PC-9 (cell line): ENCODE results near the gene ATXN3. TPM values are rescaled to one million over a fixed set of nuclear protein-coding genes. Genes with fewer than 3 reads are reported as not detected.
A peak's percentile ranks its signal among the peaks of the same experiment; 100 is the strongest.

Experiments
- BruUV-seq: library from RNA; stranded (reverse); fragments of 400-500 nt; replicated peaks from 2 replicates; lab custom pipeline; 2021; lab: Mats Ljungman, UMichigan
- CTCF ChIA-PET: fragments of 300-600 bp; sonication (Branson Sonifier 250); formaldehyde crosslinking; loops from one replicate; lab custom pipeline; 2022; ENCODE audit warnings: antibody characterized with exemption; lab: Charles Lee
- POLR2A ChIA-PET: fragments of 300-600 bp; sonication (Branson Sonifier 250); formaldehyde crosslinking; loops from one replicate; lab custom pipeline; 2022; ENCODE audit warnings: antibody characterized with exemption; ENCODE audit not compliant: unreplicated experiment; lab: Charles Lee
- DNase-seq, 2 experiments: peaks; one replicate each; pipeline versions ENCODE4 v3.0.0 to v3.0.0-alpha.2; 2015 to 2022; ENCODE audit warnings: mixed read lengths in 1 of 2
- H2AFZ ChIP-seq: fragments of 200-600 bp; sonication (generic); 2 replicates; pipeline ENCODE4 v1.8.1; 2017; ENCODE audit warnings: antibody characterized with exemption
- H3F3A ChIP-seq: fragments of 200-600 bp; sonication (generic); 2 replicates; pipeline ENCODE4 v1.8.1; 2017; ENCODE audit warnings: antibody characterized with exemption, mild to moderate bottlenecking, low read depth; ENCODE audit not compliant: insufficient read depth
- H3K27ac ChIP-seq: fragments of 200-600 bp; sonication (generic); 2 replicates; pipeline ENCODE4 v1.6.1; 2016; ENCODE audit warnings: mixed run types
- H3K27me3 ChIP-seq: fragments of 200-600 bp; sonication (generic); 2 replicates; pipeline ENCODE4 v1.6.1; 2016; ENCODE audit warnings: low read depth, mixed run types; ENCODE audit not compliant: insufficient read depth
- H3K36me3 ChIP-seq: fragments of 200-600 bp; sonication (generic); 2 replicates; pipeline ENCODE4 v1.6.1; 2016; ENCODE audit warnings: low read depth, mixed run types
- H3K4me1 ChIP-seq: fragments of 200-600 bp; sonication (generic); replicated peaks from 2 replicates; pipeline ENCODE4 v1.6.1; 2016; ENCODE audit warnings: mixed run types; ENCODE audit not compliant: insufficient read depth
- H3K4me2 ChIP-seq: fragments of 200-600 bp; sonication (generic); 2 replicates; pipeline ENCODE4 v1.6.1; 2017; ENCODE audit warnings: mixed run types
- H3K4me3 ChIP-seq: fragments of 200-600 bp; sonication (generic); 2 replicates; pipeline ENCODE4 v1.6.1; 2016; ENCODE audit warnings: mixed run types
- H3K79me2 ChIP-seq: fragments of 200-600 bp; sonication (generic); 2 replicates; pipeline ENCODE4 v1.6.1; 2017; ENCODE audit warnings: low read depth, mixed run types
- H3K9me2 ChIP-seq: fragments of 200-600 bp; sonication (generic); 2 replicates; pipeline ENCODE4 v1.8.1; 2017; ENCODE audit warnings: mild to moderate bottlenecking; ENCODE audit not compliant: insufficient read depth
- H3K9me3 ChIP-seq: fragments of 200-600 bp; sonication (generic); 2 replicates; pipeline ENCODE4 v1.8.1; 2016; ENCODE audit warnings: low read depth; ENCODE audit not compliant: insufficient read depth
- H4K20me1 ChIP-seq: fragments of 200-600 bp; sonication (generic); 2 replicates; pipeline ENCODE4 v1.8.1; 2017; ENCODE audit not compliant: insufficient read depth
- EZH2 ChIP-seq: fragments of 200-600 bp; sonication (generic); IDR thresholded peaks from 2 replicates; pipeline ENCODE4 v1.8.0; 2017; ENCODE audit warnings: antibody characterized with exemption, low read depth
- intact Hi-C: fragments of 100-400 bp; cut with micrococcal nuclease; formaldehyde crosslinking; loops from one replicate; pipeline ENCODE4 v1.10.0; 2022; ENCODE audit not compliant: unreplicated experiment
- total RNA-seq: library from RNA; stranded (reverse); gene quantifications from 2 replicates; pipeline ENCODE4 v1.2.3, GENCODE V29; 2021
- TF ChIP-seq, protein P1 (sequence below): fragments of 200-600 bp; sonication (generic); conservative IDR thresholded peaks from 2 replicates; pipeline ENCODE4 v1.6.1; 2017; ENCODE audit warnings: mixed run types, antibody characterized with exemption, mild to moderate bottlenecking, moderate library complexity

The ATXN3 gene
- total RNA-seq, 1 experiment from 2014 or later, result 8.5 TPM

DNA sequence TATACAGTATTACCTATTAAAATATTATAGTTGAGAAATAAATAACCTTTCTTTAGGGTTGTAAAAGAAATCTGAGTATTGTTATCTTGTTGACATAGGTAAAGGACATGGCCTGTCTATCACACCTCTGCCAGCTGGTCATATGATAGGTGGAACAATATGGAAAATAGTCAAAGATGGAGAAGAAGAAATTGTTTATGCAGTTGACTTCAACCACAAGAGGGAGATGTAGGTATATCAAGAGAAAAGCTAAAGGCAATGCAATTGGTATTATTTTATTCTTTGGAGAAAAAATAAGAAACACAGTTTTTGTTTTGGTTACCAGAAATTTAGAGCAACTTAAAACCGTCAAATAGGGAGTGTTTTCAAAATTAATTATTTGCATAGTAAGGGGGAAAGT is 28.9 kb upstream of the ATXN3 start:
- peaks cover 5% of the 10 kb centered on the region; the same call in 1 of the 2 replicates for H3K36me3 ChIP-seq
- ChIA-PET CTCF (no interaction called here), POLR2A (interaction anchor here (0.8 kb wide), 1 partner anchor 11 kb away, joined by 5 read pairs; no protein-coding TSS in a partner anchor)
- H2AFZ ChIP-seq, result no peak overlapping the region
- intact Hi-C loops, result loop anchor here (10.0 kb wide), 1 partner anchor 320 kb away; no protein-coding TSS in a partner anchor
- 0 out of 2 replicates have a peak, but pooled peaks cover 4% of the 10 kb centered on the region for H3F3A ChIP-seq
- no peaks in the 10 kb centered on the region for H3K79me2 ChIP-seq
- no peaks in the 10 kb centered on the region for H3K9me3 ChIP-seq
- no peak overlapping the region for H3K4me3 ChIP-seq
- H3K4me2 ChIP-seq, result no peak overlapping the region
- H3K27me3 ChIP-seq, result no peaks in the 10 kb centered on the region
- no peaks in the 10 kb centered on the region for H3K4me1 ChIP-seq
- H3K9me2 ChIP-seq, result no peaks in the 10 kb centered on the region
- TF ChIP-seq EZH2, result no peak
- TF ChIP-seq, protein P1, sequence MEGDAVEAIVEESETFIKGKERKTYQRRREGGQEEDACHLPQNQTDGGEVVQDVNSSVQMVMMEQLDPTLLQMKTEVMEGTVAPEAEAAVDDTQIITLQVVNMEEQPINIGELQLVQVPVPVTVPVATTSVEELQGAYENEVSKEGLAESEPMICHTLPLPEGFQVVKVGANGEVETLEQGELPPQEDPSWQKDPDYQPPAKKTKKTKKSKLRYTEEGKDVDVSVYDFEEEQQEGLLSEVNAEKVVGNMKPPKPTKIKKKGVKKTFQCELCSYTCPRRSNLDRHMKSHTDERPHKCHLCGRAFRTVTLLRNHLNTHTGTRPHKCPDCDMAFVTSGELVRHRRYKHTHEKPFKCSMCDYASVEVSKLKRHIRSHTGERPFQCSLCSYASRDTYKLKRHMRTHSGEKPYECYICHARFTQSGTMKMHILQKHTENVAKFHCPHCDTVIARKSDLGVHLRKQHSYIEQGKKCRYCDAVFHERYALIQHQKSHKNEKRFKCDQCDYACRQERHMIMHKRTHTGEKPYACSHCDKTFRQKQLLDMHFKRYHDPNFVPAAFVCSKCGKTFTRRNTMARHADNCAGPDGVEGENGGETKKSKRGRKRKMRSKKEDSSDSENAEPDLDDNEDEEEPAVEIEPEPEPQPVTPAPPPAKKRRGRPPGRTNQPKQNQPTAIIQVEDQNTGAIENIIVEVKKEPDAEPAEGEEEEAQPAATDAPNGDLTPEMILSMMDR, result peak; percentile 73
- H3K27ac ChIP-seq, result no peak overlapping the region
- H4K20me1 ChIP-seq, result no peaks in the 10 kb centered on the region
- DNase-seq, result no peak
- no TSS peak for BruUV-seq

DNA sequence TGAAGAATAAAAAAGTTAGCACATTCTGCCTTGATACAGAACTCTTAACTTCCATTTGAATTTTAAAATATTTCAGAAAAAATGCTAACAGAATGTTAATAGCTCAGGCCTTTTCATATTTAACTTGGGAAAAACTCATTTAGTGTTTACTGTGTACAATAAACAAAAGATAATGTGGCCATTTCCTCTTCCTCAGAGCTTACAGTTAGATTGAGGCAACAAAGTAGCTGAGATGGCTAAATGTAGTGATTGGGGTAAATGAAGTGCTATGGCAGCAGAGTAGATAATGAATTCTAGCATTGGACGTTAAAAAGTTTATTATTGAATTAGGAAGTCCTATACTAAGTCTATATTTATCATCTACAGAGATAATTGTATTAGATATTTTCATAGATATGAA is 28.1 kb upstream of the ATXN3 start:
- intact Hi-C loops, result loop anchor here (10.0 kb wide), 1 partner anchor 320 kb away; no protein-coding TSS in a partner anchor
- Histone ChIP-seq H3K79me2 (no peaks in the 10 kb centered on the region), H3K27me3 (no peaks in the 10 kb centered on the region), H3K27ac (no peak overlapping the region), H3K36me3 (peaks cover 5% of the 10 kb centered on the region; the same call in 1 of the 2 replicates), H3K4me3 (no peak overlapping the region), H3K9me2 (no peaks in the 10 kb centered on the region), H3K4me1 (no peaks in the 10 kb centered on the region), H4K20me1 (no peaks in the 10 kb centered on the region), H2AFZ (no peak overlapping the region), H3F3A (0 out of 2 replicates have a peak, but pooled peaks cover 4% of the 10 kb centered on the region), H3K9me3 (no peaks in the 10 kb centered on the region), H3K4me2 (no peak overlapping the region)
- DNase-seq, result no peak
- no peak for TF ChIP-seq EZH2
- TF ChIP-seq, protein P1, result no peak
- BruUV-seq, result no TSS peak
- ChIA-PET POLR2A (no interaction called here), CTCF (no interaction called here)

DNA sequence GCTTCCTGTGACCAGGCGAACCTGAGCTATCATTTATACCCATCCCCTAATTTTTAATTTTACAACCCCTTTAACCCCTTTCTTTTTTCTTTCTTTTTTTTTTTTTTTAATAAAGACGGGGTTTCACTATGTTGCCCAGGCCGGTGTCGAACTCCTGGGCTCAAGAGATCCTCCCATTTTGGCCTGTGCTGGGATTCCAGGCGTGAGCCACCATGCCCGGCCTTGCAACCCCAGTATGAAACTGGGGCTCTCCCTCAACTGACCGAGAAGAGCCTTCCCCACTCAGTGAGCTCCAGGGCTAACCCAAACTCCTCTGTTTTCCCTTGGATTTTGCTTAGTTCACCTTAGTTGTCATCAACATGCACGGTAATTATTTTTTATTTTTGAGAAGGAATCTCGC is 16.4 kb upstream of the ATXN3 start:
- POLR2A ChIA-PET, result interaction anchor here (0.6 kb wide), 1 partner anchor 16 kb away, joined by 4 read pairs; the partner anchor contains the start of gene ATXN3
- H3K27me3 ChIP-seq, result no peaks in the 10 kb centered on the region
- no peaks in the 10 kb centered on the region; the same call in 1 of the 2 replicates for H3K36me3 ChIP-seq
- peak overlapping the region; percentile 88; the same call in 1 of the 2 replicates for H2AFZ ChIP-seq
- 0 out of 2 replicates have a peak, but pooled peaks cover 10% of the 10 kb centered on the region for H3K4me1 ChIP-seq
- intact Hi-C loops, result no loop called here
- peaks cover 26% of the 10 kb centered on the region for H3K79me2 ChIP-seq
- H3F3A ChIP-seq, result no peaks in the 10 kb centered on the region
- no peak for TF ChIP-seq EZH2
- TF ChIP-seq, protein P1, result no peak
- CTCF ChIA-PET, result interaction anchor here (0.6 kb wide), 1 partner anchor 92 kb away, joined by 4 read pairs; no protein-coding TSS in a partner anchor
- no peak for DNase-seq
- H3K4me2 ChIP-seq, result peak overlapping the region; percentile 79
- H3K4me3 ChIP-seq, result peak overlapping the region; percentile 94
- BruUV-seq, result no TSS peak
- H3K27ac ChIP-seq, result peak overlapping the region; percentile 81
- H3K9me3 ChIP-seq, result no peaks in the 10 kb centered on the region
- H4K20me1 ChIP-seq, result no peaks in the 10 kb centered on the region
- H3K9me2 ChIP-seq, result no peaks in the 10 kb centered on the region
